Activated CD4-positive, alpha-beta T cell treated with anti-CD3 and anti-CD28 coated beads for 36 hours (primary cell): ENCODE data around the gene MYADML2. TPM values are rescaled to one million over a fixed set of nuclear protein-coding genes. Genes with fewer than 3 reads are reported as not detected.
A peak's percentile ranks its signal among the peaks of the same experiment; 100 is the strongest.
"Not testable (repeated sequence)": the region's sequence is repeated elsewhere in the genome, so short reads cannot be mapped to it uniquely, and the experiment has no call there.

Experiments used
- ATAC-seq: fragments of 200-7000 bp; cut with Tn5 transposase; one replicate; pipeline ENCODE4 v1.10.0; 2021; ENCODE audit warnings: mild to moderate bottlenecking, moderate library complexity
- CTCF ChIA-PET: fragments of 350-600 bp; sonication (Branson Sonifier 250); formaldehyde crosslinking; loops from one replicate; lab custom pipeline; 2021; ENCODE audit warnings: antibody characterized with exemption; lab: Charles Lee
- POLR2A ChIA-PET: fragments of 350-600 bp; sonication (Branson Sonifier 250); formaldehyde crosslinking; loops from one replicate; lab custom pipeline; 2021; ENCODE audit warnings: antibody characterized with exemption, inconsistent platforms; lab: Charles Lee
- DNase-seq: peaks from one replicate; pipeline ENCODE4 v3.0.0-alpha.2; 2020
- H3K27ac Mint-ChIP-seq: one replicate; pipeline ENCODE4 v1.8.0; 2021; ENCODE audit warnings: mixed read lengths
- H3K27me3 Mint-ChIP-seq: one replicate; pipeline ENCODE4 v1.8.0; 2021; ENCODE audit warnings: mixed read lengths
- H3K36me3 Mint-ChIP-seq: one replicate; pipeline ENCODE4 v1.8.0; 2021; ENCODE audit warnings: low read depth, mixed read lengths
- H3K4me1 Mint-ChIP-seq: one replicate; pipeline ENCODE4 v1.8.0; 2021; ENCODE audit warnings: mixed read lengths
- H3K4me3 Mint-ChIP-seq: one replicate; pipeline ENCODE4 v1.8.0; 2021; ENCODE audit warnings: mild to moderate bottlenecking, moderate library complexity, mixed read lengths
- H3K9me3 Mint-ChIP-seq: one replicate; pipeline ENCODE4 v1.8.0; 2021; ENCODE audit warnings: low read depth, mixed read lengths
- intact Hi-C, 2 experiments: fragments of 100-400 bp; cut with DNase I in 1 of 2; cut with micrococcal nuclease in 1 of 2; formaldehyde crosslinking; loops; one replicate each; pipeline versions ENCODE4 v1.14.2 to v1.15.1; 2022 to 2024; cut with DNase I, micrococcal nuclease
- total RNA-seq, 2 experiments: library from RNA; stranded (reverse); gene quantifications; one replicate each; pipeline ENCODE4 v1.2.3, GENCODE V29; 2021

The MYADML2 gene
- total RNA-seq, 2 experiments from 2014 or later: not detected

- H3K9me3 Mint-ChIP-seq: no peaks in the 10 kb centered on the region
- POLR2A ChIA-PET: no interaction called here
- no peak overlapping the region for H3K4me3 Mint-ChIP-seq
- H3K4me1 Mint-ChIP-seq: no peaks in the 10 kb centered on the region
- no peaks in the 10 kb centered on the region for H3K36me3 Mint-ChIP-seq
- no peak overlapping the region for H3K27ac Mint-ChIP-seq
- no peak for DNase-seq
- intact Hi-C loops: no loop called here
- ATAC-seq: no peak
- peaks cover 7% of the 10 kb centered on the region for H3K27me3 Mint-ChIP-seq
- CTCF ChIA-PET: no interaction called here
Observed at GRCh38 chr17:81956607-81957589, 9.9 kb upstream of the MYADML2 start.

GRCh38 chr17:81955756-81956544, 8.9 kb upstream of the MYADML2 start:
- intact Hi-C loops: no loop called here
- ChIA-PET POLR2A (no interaction called here), CTCF (interaction anchor here (0.5 to 1.3 kb wide), 2 partner anchors 28 to 50 kb away, joined by 3 read pairs; partner anchors contain the start of gene MAFG)

GRCh38 chr17:81955058-81955681, 8.1 kb upstream of the MYADML2 start:
- intact Hi-C loops: no loop called here
- Mint-ChIP-seq H3K9me3 (no peaks in the 10 kb centered on the region), H3K4me3 (no peak overlapping the region), H3K27ac (no peak overlapping the region), H3K36me3 (no peaks in the 10 kb centered on the region), H3K4me1 (peaks cover 2% of the 10 kb centered on the region), H3K27me3 (peaks cover 10% of the 10 kb centered on the region)
- CTCF ChIA-PET: interaction anchor here (0.5 to 1.3 kb wide), 3 partner anchors 12 to 50 kb away, joined by 3 to 5 read pairs (median 3); partner anchors contain the start of gene MAFG
- POLR2A ChIA-PET: no interaction called here
- no peak for ATAC-seq
- DNase-seq: no peak

More at GRCh38 chr17:81955756-81956544, 8.9 kb upstream of the MYADML2 start:
- Mint-ChIP-seq H3K27ac (no peak overlapping the region), H3K4me1 (no peaks in the 10 kb centered on the region), H3K36me3 (no peaks in the 10 kb centered on the region), H3K4me3 (no peak overlapping the region), H3K9me3 (no peaks in the 10 kb centered on the region), H3K27me3 (peaks cover 7% of the 10 kb centered on the region)
- ATAC-seq (no peak), DNase-seq (no peak)

GRCh38 chr17:81954131-81955057, 7.4 kb upstream of the MYADML2 start:
- CTCF ChIA-PET: interaction anchor here (0.6 to 1.3 kb wide), 3 partner anchors 13 to 37 kb away, joined by 3 to 5 read pairs (median 4); partner anchors contain the start of gene MAFG
- Mint-ChIP-seq H3K27ac (no peak overlapping the region), H3K4me1 (peaks cover 2% of the 10 kb centered on the region), H3K36me3 (no peaks in the 10 kb centered on the region), H3K9me3 (no peaks in the 10 kb centered on the region), H3K27me3 (peaks cover 10% of the 10 kb centered on the region), H3K4me3 (no peak overlapping the region)
- DNase-seq: no peak
- ATAC-seq: no peak
- POLR2A ChIA-PET: no interaction called here
- intact Hi-C loops: no loop called here

GRCh38 chr17:81953443-81953842, 6.4 kb upstream of the MYADML2 start:
- DNase-seq, H3K4me3 Mint-ChIP-seq, H3K27ac Mint-ChIP-seq, H3K4me1 Mint-ChIP-seq, H3K9me3 Mint-ChIP-seq, H3K27me3 Mint-ChIP-seq, H3K36me3 Mint-ChIP-seq, POLR2A ChIA-PET: not testable (repeated sequence)
- ATAC-seq: peak; percentile 53
- intact Hi-C loops: loop anchor here in 1 of 2 experiments (1.0 kb wide), 1 partner anchor 220 kb away; no protein-coding TSS in a partner anchor
- CTCF ChIA-PET: interaction anchor here (0.6 to 0.7 kb wide), 2 partner anchors 36 to 66 kb away, joined by 3 to 4 read pairs; no protein-coding TSS in a partner anchor

- Mint-ChIP-seq H3K4me1 (peaks cover 2% of the 10 kb centered on the region), H3K4me3 (no peak overlapping the region), H3K27me3 (peaks cover 2% of the 10 kb centered on the region), H3K9me3 (no peaks in the 10 kb centered on the region), H3K36me3 (no peaks in the 10 kb centered on the region), H3K27ac (no peak overlapping the region)
- no peak for ATAC-seq
- ChIA-PET CTCF (interaction anchor here (0.7 kb wide), 1 partner anchor 67 kb away, joined by 3 read pairs; no protein-coding TSS in a partner anchor), POLR2A (interaction anchor here (0.6 kb wide), 1 partner anchor 11 kb away, joined by 4 read pairs; no protein-coding TSS in a partner anchor)
- intact Hi-C loops: loop anchor here in 1 of 2 experiments (1.0 kb wide), 1 partner anchor 220 kb away; no protein-coding TSS in a partner anchor
- DNase-seq: no peak
Observed at GRCh38 chr17:81952792-81953228, 5.8 kb upstream of the MYADML2 start.

GRCh38 chr17:81951785-81952684, 5.0 kb upstream of the MYADML2 start:
- DNase-seq (no peak), ATAC-seq (no peak)
- CTCF ChIA-PET: no interaction called here
- no peaks in the 10 kb centered on the region for H3K36me3 Mint-ChIP-seq
- POLR2A ChIA-PET: interaction anchor here (0.5 kb wide), 1 partner anchor 80 kb away, joined by 4 read pairs; no protein-coding TSS in a partner anchor
- intact Hi-C loops: no loop called here
- H3K27me3 Mint-ChIP-seq: peaks cover 2% of the 10 kb centered on the region
- no peaks in the 10 kb centered on the region for H3K9me3 Mint-ChIP-seq
- H3K4me1 Mint-ChIP-seq: peaks cover 2% of the 10 kb centered on the region
- no peak overlapping the region for H3K4me3 Mint-ChIP-seq
- H3K27ac Mint-ChIP-seq: no peak overlapping the region

- no peak overlapping the region for H3K4me3 Mint-ChIP-seq
- H3K4me1 Mint-ChIP-seq: peaks cover 2% of the 10 kb centered on the region
- no peak for ATAC-seq
- H3K27me3 Mint-ChIP-seq: peaks cover 2% of the 10 kb centered on the region
- POLR2A ChIA-PET: no interaction called here
- H3K27ac Mint-ChIP-seq: no peak overlapping the region
- no peak for DNase-seq
- CTCF ChIA-PET: interaction anchor here (0.9 kb wide), 1 partner anchor 9 kb away, joined by 4 read pairs; no protein-coding TSS in a partner anchor
- H3K9me3 Mint-ChIP-seq: no peaks in the 10 kb centered on the region
- no peaks in the 10 kb centered on the region for H3K36me3 Mint-ChIP-seq
- intact Hi-C loops: no loop called here
Observed at GRCh38 chr17:81950501-81950900, 3.5 kb upstream of the MYADML2 start.

GRCh38 chr17:81948635-81949378, 1.8 kb upstream of the MYADML2 start:
- Mint-ChIP-seq H3K9me3 (no peaks in the 10 kb centered on the region), H3K27me3 (peaks cover 2% of the 10 kb centered on the region), H3K27ac (no peak overlapping the region), H3K36me3 (no peaks in the 10 kb centered on the region), H3K4me1 (peaks cover 2% of the 10 kb centered on the region), H3K4me3 (no peak overlapping the region)
- ATAC-seq (no peak), DNase-seq (no peak)
- ChIA-PET POLR2A (interaction anchor here (0.6 kb wide), 1 partner anchor 396 kb away, joined by 3 read pairs; the partner anchor contains the start of gene FAAP100), CTCF (no interaction called here)
- intact Hi-C loops: no loop called here
